ENCODE results near the gene SGPL1.
A peak's percentile ranks its signal among the peaks of the same experiment; 100 is the strongest.
"Not testable (repeated sequence)": the region's sequence is repeated elsewhere in the genome, so short reads cannot be mapped to it uniquely, and the experiment has no call there.

The SGPL1 gene

GRCh38 chr10:70815504-70816219 lies at the start of gene SGPL1:
Gene SGPL1 (plus strand): TSS chr10:70815948. CDS start chr10:70816854, 906 bp downstream.
- Mint-ChIP-seq H3K9me3 (no peaks in the 10 kb centered on the region), H3K36me3 (peaks cover 3% of the 10 kb centered on the region), H3K4me1 (peaks cover 49% of the 10 kb centered on the region), H3K4me3 (peak within 1 kb of the TSS; percentile 87), H3K27ac (peak within 1 kb of the TSS; percentile 90), H3K27me3 (no peaks in the 10 kb centered on the region)

- not testable (repeated sequence) for H3K27ac Mint-ChIP-seq, H3K36me3 Mint-ChIP-seq, H3K9me3 Mint-ChIP-seq, H3K4me3 Mint-ChIP-seq, H3K4me1 Mint-ChIP-seq, H3K27me3 Mint-ChIP-seq
Observed at GRCh38 chr10:70768026-70768685, 47.6 kb upstream of the SGPL1 start.

- H3K4me3 Mint-ChIP-seq: no peak overlapping the region
- no peaks in the 10 kb centered on the region for H3K36me3 Mint-ChIP-seq
- H3K9me3 Mint-ChIP-seq: no peaks in the 10 kb centered on the region
- H3K27me3 Mint-ChIP-seq: peaks cover 1% of the 10 kb centered on the region
- no peaks in the 10 kb centered on the region for H3K4me1 Mint-ChIP-seq
- no peak overlapping the region for H3K27ac Mint-ChIP-seq
Observed at GRCh38 chr10:70769121-70769520, 46.6 kb upstream of the SGPL1 start.

DNA sequence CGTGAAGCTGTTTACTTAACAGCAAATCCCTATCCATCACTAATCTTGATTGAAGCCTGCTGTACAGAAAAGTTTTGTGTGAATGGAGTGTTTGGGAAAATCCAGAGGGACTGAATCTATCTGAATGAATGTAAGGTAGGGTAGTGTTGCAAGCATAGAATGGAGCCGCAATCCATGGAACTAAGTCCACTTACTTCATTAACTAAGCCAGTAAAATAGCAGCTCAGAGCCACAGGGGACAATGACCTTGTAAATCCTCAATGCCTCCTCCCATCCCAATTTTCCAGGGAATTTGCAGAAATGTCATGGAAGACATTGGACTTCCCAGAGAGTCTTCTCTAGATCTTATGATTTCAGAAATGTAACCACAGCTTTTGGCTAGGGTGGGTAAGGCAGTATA lies 45.7 kb upstream of the SGPL1 start:
- Mint-ChIP-seq H3K27ac (no peak overlapping the region), H3K4me1 (no peaks in the 10 kb centered on the region), H3K4me3 (no peak overlapping the region), H3K9me3 (no peaks in the 10 kb centered on the region), H3K27me3 (peaks cover 1% of the 10 kb centered on the region), H3K36me3 (no peaks in the 10 kb centered on the region)

GRCh38 chr10:70770516-70770915 lies 45.2 kb upstream of the SGPL1 start:
- not testable (repeated sequence) for H3K27ac Mint-ChIP-seq, H3K9me3 Mint-ChIP-seq, H3K36me3 Mint-ChIP-seq, H3K4me3 Mint-ChIP-seq, H3K27me3 Mint-ChIP-seq, H3K4me1 Mint-ChIP-seq

DNA sequence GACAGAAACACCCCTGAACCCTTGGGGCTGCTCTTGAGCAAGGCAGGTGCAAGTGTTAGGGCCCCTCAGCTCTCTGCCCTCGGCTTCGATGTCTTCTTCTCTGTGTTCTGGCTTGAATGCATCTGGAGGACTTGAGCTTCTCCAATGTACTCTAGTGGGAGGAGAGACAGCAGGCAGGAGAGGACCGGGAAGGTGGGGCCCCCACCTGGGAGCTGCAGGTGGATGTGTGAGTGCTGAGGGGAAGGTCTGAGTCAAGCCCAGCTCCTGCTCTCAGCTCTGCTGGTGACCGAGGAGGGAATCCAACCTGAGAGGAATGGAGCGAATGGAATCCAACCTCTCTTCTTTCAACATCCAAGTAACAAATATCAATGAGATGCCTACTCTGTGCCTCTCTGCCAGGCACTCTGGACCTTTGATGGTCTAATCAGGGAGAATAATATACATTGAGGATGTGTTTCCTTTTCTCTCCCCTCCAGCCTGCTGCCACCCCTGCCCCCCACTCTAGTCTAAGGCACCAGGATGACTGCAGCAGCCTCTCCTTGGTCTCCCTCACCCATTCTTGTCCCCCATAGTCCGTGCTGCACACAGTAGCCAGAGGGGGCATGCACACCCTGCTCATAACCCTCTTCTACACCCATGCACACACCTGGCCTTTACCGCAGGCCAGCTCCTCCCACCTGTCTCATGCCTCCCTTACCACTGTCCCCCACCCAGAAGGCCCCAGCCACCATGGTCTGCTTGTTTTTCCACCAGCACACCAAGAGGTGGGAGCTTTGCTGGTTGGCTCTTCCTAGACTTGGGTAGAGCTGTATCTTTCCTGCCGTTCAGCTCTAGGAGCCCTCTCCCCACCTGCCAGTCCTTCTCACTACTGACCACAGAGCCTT lies 44.2 kb upstream of the SGPL1 start:
- H3K27ac Mint-ChIP-seq: no peak overlapping the region
- no peaks in the 10 kb centered on the region for H3K9me3 Mint-ChIP-seq
- peaks cover 1% of the 10 kb centered on the region for H3K27me3 Mint-ChIP-seq
- H3K36me3 Mint-ChIP-seq: no peaks in the 10 kb centered on the region
- no peak overlapping the region for H3K4me3 Mint-ChIP-seq
- H3K4me1 Mint-ChIP-seq: no peaks in the 10 kb centered on the region

GRCh38 chr10:70772627-70773026 lies 43.1 kb upstream of the SGPL1 start:
- Mint-ChIP-seq H3K4me3 (no peak overlapping the region), H3K27ac (no peak overlapping the region), H3K4me1 (no peaks in the 10 kb centered on the region), H3K27me3 (peaks cover 1% of the 10 kb centered on the region), H3K36me3 (no peaks in the 10 kb centered on the region), H3K9me3 (no peaks in the 10 kb centered on the region)

- Mint-ChIP-seq H3K27me3 (no peaks in the 10 kb centered on the region), H3K27ac (peak overlapping the region; percentile 38), H3K36me3 (no peaks in the 10 kb centered on the region), H3K4me3 (no peak overlapping the region), H3K4me1 (no peaks in the 10 kb centered on the region), H3K9me3 (no peaks in the 10 kb centered on the region)
Observed at GRCh38 chr10:70773461-70773860, 42.3 kb upstream of the SGPL1 start.

- Mint-ChIP-seq H3K36me3 (no peaks in the 10 kb centered on the region), H3K4me1 (no peaks in the 10 kb centered on the region), H3K27me3 (no peaks in the 10 kb centered on the region), H3K9me3 (no peaks in the 10 kb centered on the region), H3K27ac (no peak overlapping the region), H3K4me3 (no peak overlapping the region)
Observed at GRCh38 chr10:70773965-70774809, 41.6 kb upstream of the SGPL1 start.

DNA sequence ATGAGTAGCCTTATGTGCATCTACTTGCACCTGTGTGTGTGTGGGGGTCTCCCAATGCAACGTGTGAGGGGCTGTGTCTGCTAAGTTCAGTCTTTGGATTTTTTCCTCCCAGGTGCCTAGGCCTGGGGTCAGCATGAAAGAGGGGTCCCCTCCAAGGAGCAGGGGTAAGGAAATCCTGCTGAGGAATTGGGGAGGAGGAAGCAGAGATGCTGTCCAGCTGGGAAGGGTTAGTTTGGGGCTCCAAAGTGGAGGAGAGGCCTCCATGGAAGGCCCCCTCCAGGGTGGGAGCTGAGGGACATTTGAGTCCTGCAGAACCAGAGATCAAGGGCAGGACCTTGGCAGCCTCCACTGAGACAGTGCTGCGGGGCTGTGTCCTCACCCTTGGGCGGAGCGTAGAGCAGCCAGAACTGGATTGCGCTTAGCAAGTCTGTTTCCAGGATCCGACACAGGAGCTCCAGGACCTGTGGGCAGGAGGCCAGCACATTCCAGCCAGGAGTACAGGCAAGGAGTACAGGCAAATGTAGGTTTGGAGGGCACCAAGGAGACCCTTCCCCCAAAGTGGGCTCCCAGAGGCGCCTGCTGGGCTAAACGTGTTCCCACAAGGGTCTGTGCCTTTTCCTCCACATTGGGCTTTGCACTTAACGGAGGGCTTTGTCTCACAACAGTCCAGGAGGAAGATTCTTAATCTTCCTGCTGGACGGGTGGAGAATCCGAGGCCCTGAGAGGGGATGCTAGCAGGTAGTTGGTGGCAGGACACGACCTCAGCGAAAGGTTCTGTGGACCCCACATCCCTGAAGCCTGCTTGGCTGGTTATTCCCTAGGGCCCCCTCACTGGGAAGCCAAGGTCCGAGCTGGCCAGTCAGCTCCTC lies 40.7 kb upstream of the SGPL1 start:
- no peaks in the 10 kb centered on the region for H3K9me3 Mint-ChIP-seq
- H3K4me1 Mint-ChIP-seq: no peaks in the 10 kb centered on the region
- H3K27ac Mint-ChIP-seq: no peak overlapping the region
- no peak overlapping the region for H3K4me3 Mint-ChIP-seq
- no peaks in the 10 kb centered on the region for H3K36me3 Mint-ChIP-seq
- H3K27me3 Mint-ChIP-seq: no peaks in the 10 kb centered on the region

- Mint-ChIP-seq H3K27me3 (no peaks in the 10 kb centered on the region), H3K9me3 (no peaks in the 10 kb centered on the region), H3K4me1 (no peaks in the 10 kb centered on the region), H3K27ac (no peak overlapping the region), H3K4me3 (no peak overlapping the region), H3K36me3 (no peaks in the 10 kb centered on the region)
Observed at GRCh38 chr10:70775679-70776454, 39.9 kb upstream of the SGPL1 start.

GRCh38 chr10:70776455-70777005 lies 39.2 kb upstream of the SGPL1 start:
- H3K36me3 Mint-ChIP-seq: no peaks in the 10 kb centered on the region

DNA sequence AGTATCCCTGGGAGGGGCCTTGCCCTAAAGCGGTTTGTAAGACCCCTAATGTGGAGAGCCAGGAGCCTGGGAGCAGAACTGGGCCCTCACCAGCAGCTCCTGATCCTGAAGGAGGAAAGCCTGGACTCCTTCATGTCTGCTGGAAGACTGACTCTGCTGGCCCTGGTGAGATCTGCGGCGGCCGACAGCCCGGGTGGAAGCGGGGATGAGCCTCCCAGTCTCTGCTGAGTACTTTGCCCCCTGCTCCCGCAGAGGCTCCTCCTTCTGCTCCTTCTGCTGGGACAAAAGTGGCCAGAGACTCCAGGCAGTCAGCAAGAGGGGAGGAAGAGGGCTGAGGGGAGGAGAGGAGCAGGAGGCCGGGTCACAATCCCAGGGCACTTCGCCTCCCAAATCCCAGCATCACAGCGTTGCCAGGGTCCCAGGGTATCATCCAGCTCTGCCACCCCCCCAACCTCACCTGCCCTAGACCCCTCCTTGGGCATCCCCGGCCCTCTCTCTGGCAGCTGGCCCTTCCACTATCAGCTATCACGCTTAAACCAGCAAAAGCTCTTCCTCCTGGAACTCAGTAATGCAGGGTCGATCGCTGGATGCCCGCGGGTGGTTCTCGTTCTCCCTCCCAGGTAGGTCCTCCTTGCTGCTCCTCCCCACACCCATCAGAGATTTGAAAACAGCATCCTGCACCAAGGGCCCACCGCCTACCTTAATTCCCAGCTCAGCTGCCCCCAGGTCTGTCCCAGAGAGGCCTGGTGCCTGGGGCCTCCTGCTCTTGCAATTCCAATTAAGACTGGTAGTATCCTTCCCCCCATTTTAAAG lies 38.5 kb upstream of the SGPL1 start:
- Mint-ChIP-seq H3K4me3 (no peak overlapping the region), H3K27me3 (no peaks in the 10 kb centered on the region), H3K36me3 (no peaks in the 10 kb centered on the region), H3K9me3 (no peaks in the 10 kb centered on the region), H3K4me1 (no peaks in the 10 kb centered on the region), H3K27ac (no peak overlapping the region)

More at GRCh38 chr10:70776455-70777005, 39.2 kb upstream of the SGPL1 start:
- H3K4me1 Mint-ChIP-seq: no peaks in the 10 kb centered on the region
- H3K27me3 Mint-ChIP-seq: no peaks in the 10 kb centered on the region
- no peak overlapping the region for H3K27ac Mint-ChIP-seq
- H3K4me3 Mint-ChIP-seq: no peak overlapping the region
- no peaks in the 10 kb centered on the region for H3K9me3 Mint-ChIP-seq

Data from activated naive CD4-positive, alpha-beta T cell treated with anti-CD3 and anti-CD28 coated beads, Interleukin-2, amount 50 U/mL, for 24 hours (primary cell).